Pancreas (tissue), 10 donors: Measurements from ENCODE around the gene EVA1C. TPM values are rescaled to one million over a fixed set of nuclear protein-coding genes. Genes with fewer than 3 reads are reported as not detected.

ENCODE experiments used
- ATAC-seq, 4 donors: fragments of 200-7000 bp; cut with Tn5 transposase; one replicate each; pipeline versions ENCODE4 v1.8.0 to v1.9.1; 2020; ENCODE audit warnings: mild to moderate bottlenecking in 4 of 4, moderate library complexity in 4 of 4
- DNase-seq, 6 donors: peaks; one replicate each; pipeline ENCODE4 v3.0.0-alpha.2; 2020
- FAIRE-seq: peaks from 2 replicates; lab custom pipeline; 2012; peaks lifted over from hg19 to GRCh38; lab: Jason Lieb, UNC
- H3K27ac ChIP-seq, 4 donors: fragments of 200-600 bp; sonication (generic); 1 replicate in 3 of 4; 2 replicates in 1 of 4; pipeline versions ENCODE4 v1.5.0 to v1.8.0; 2020
- H3K27me3 ChIP-seq, 4 donors: fragments of 200-600 bp; one replicate each; pipeline ENCODE4 v1.8.0; 2021
- H3K36me3 ChIP-seq, 3 donors: fragments of 200-600 bp; sonication (generic) in 1 of 3; one replicate each; pipeline versions ENCODE4 v1.5.0 to v1.8.0; 2020 to 2021
- H3K4me1 ChIP-seq, 3 donors: fragments of 200-600 bp; one replicate each; pipeline ENCODE4 v1.8.0; 2021
- H3K4me3 ChIP-seq, 4 donors: fragments of 200-600 bp; sonication (generic) in 2 of 4; one replicate each; pipeline versions ENCODE4 v1.5.0 to v1.8.0; 2020 to 2021
- H3K9me3 ChIP-seq, 4 donors: fragments of 200-600 bp; one replicate each; pipeline ENCODE4 v1.8.0; 2021
- WGBS, 2 donors: extraction: QIAGEN DNeasy Blood & Tissue Kit; methylation state at CpG; one replicate each; pipeline ENCODE4 v1.1.7; 2013; 5-methylcytosine and 5-hydroxymethylcytosine counted together
- intact Hi-C, 3 donors: fragments of 100-400 bp; cut with DNase I; formaldehyde crosslinking; loops; one replicate each; pipeline versions ENCODE4 v1.11.1 to v1.14.2; 2022
- polyA plus RNA-seq, 2 donors: library from polyadenylated mRNA; stranded (reverse); fragments of 200-250 nt; gene quantifications; one replicate each; pipeline ENCODE4 v1.2.3, GENCODE V29; 2013
- total RNA-seq, 6 donors: library from RNA; stranded (reverse); fragmentation: NEBNext Ultra II Directional in 4 of 6; extraction: Animal tissue kit (Norgen Biotek cat#: 25700) in 4 of 6; gene quantifications; one replicate each; pipeline versions ENCODE4 v1.2.1 to v1.2.4, GENCODE V29; 2021 to 2023
- TF ChIP-seq, protein P1 (sequence below), 4 donors: fragments of 200-600 bp; sonication (generic) in 3 of 4; IDR thresholded peaks; one replicate each; pipeline versions ENCODE4 v1.5.0 to v1.8.0; 2021; ENCODE audit warnings: antibody characterized with exemption in 4 of 4
- donor health status: healthy with polysubstance abuse.
- donor health status: DM: no; HTN: no; CAD: no; lungs with moderate emphysema.
- donor health status: DM: no; HTN: no; CAD: no.
- donor health status: control.
- donor health status: control.
- donor health status: Bipolar disorder and iron deficiency.
- donor health status: DM: yes; HTN: yes; CAD: no.
- donor health status: DM: no; HTN: no; CAD: no.
- donor health status: DM: no; HTN: no; CAD: no.
- donor health status: DM: yes; HTN: yes; CAD: no.

Gene EVA1C
- total and polyA plus RNA-seq, 8 donors: 7.9 to 35.9 (median 11.6) TPM

DNA sequence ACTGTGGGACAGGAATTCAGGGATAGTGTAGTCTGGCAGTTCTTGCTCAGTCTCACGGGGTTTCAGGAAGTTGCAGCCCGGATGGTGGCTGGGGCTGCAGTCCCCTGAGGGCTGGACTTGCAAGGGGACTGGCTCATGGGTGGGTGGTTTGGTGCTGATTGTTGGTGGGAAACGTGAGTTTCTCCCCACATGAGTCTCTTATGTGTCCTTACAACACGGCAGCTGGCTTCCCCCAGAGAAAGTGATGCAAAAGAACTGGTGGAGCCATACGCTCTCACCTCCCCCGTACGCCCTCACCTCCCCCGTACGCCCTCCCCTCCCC lies 64.9 kb downstream of the EVA1C start:
- no peak for ATAC-seq
- Histone ChIP-seq H3K4me3 (no peak overlapping the region), H3K27me3 (no peaks in the 10 kb centered on the region), H3K9me3 (no peaks in the 10 kb centered on the region), H3K27ac (no peak overlapping the region), H3K36me3 (no peaks in the 10 kb centered on the region), H3K4me1 (peaks cover 0 to 19% (median 10%) of the 10 kb centered on the region in 3 donors)
- 74 to 84% methylated on average over 5 to 9 of the region's 9 CpGs for WGBS, 2 donors
- FAIRE-seq: no peak
- no peak for DNase-seq
- TF ChIP-seq, protein P1, sequence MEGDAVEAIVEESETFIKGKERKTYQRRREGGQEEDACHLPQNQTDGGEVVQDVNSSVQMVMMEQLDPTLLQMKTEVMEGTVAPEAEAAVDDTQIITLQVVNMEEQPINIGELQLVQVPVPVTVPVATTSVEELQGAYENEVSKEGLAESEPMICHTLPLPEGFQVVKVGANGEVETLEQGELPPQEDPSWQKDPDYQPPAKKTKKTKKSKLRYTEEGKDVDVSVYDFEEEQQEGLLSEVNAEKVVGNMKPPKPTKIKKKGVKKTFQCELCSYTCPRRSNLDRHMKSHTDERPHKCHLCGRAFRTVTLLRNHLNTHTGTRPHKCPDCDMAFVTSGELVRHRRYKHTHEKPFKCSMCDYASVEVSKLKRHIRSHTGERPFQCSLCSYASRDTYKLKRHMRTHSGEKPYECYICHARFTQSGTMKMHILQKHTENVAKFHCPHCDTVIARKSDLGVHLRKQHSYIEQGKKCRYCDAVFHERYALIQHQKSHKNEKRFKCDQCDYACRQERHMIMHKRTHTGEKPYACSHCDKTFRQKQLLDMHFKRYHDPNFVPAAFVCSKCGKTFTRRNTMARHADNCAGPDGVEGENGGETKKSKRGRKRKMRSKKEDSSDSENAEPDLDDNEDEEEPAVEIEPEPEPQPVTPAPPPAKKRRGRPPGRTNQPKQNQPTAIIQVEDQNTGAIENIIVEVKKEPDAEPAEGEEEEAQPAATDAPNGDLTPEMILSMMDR (IDR thresholded peaks at IDR 0.05): no peak
- intact Hi-C loops: no loop called here

DNA sequence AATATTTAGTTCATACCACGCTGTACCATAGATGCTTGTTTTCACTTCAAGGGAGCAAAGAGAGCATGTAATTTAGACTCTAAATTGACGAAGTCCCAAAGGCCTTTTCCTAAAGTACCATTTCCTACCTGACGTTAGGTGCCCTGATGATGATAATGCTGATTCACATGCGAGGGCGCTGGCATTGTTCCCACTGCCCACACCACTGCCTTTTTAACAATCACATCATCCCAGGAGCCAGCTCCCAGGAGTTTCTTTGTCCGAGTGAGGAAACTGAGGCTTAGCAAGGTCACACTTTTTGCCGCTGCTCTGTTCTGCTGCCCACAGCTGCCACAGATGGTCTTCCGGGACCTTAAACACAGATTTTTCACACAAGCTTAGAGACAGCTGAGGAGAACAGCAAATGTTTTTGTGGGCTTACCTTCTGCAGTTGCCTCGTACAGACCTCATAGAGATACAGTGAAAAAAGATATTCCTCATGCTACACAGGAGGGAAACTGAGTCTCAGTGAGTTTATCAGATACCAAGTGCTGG lies 69.4 kb downstream of the EVA1C start:
- no peaks in the 10 kb centered on the region for H3K36me3 ChIP-seq
- ATAC-seq: no peak
- WGBS, 2 donors: 81 to 83% methylated on average over 9 of the region's 9 CpGs
- H3K27me3 ChIP-seq: no peaks in the 10 kb centered on the region
- intact Hi-C loops: no loop called here
- FAIRE-seq: no peak
- DNase-seq: no peak
- no peak overlapping the region for H3K4me3 ChIP-seq
- no peaks in the 10 kb centered on the region for H3K9me3 ChIP-seq
- H3K27ac ChIP-seq: no peak overlapping the region
- TF ChIP-seq, protein P1 (IDR thresholded peaks at IDR 0.05): no peak
- H3K4me1 ChIP-seq: no peaks in the 10 kb centered on the region

DNA sequence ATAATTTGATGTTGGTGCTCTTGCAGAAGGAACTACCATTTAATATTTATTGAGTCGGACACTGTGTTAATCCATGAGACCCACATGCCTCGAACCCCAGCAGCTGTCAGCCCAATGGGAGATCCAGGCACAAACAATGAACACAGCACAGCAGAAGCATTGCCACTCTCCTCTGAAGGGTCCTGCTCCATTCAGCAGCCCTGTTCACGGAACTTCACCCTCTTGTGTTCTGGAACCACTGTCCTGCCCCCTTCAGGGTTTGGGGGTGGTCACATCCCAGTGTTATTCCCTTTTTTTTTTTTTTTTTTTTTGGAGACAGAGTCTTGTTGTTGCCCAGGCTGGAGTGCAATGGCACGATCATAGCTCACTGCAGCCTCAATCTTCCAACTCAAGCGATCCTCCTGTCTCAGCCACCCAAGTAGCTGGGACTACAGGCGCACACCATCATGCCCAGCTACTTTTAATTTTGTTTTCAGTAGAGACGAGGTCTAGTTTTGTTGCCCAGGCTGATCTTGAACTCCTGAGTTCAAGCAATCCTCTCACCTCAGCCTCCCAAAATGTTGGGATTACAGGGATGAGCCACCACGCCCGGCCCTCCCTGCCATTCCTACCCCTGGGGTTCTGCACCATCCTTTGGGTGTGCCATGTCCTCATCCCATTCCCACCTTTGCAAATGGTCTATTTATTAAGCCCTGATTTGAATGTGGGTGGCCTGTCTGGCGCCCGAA lies 70.2 kb downstream of the EVA1C start:
- TF ChIP-seq, protein P1 (IDR thresholded peaks at IDR 0.05): no peak
- 85 to 86% methylated on average over 11 of the region's 11 CpGs for WGBS, 2 donors
- Histone ChIP-seq H3K27ac (no peak overlapping the region), H3K27me3 (no peaks in the 10 kb centered on the region), H3K36me3 (no peaks in the 10 kb centered on the region), H3K9me3 (no peaks in the 10 kb centered on the region), H3K4me3 (no peak overlapping the region), H3K4me1 (no peaks in the 10 kb centered on the region)
- intact Hi-C loops: no loop called here
- ATAC-seq (no peak), FAIRE-seq (no peak), DNase-seq (no peak)

DNA sequence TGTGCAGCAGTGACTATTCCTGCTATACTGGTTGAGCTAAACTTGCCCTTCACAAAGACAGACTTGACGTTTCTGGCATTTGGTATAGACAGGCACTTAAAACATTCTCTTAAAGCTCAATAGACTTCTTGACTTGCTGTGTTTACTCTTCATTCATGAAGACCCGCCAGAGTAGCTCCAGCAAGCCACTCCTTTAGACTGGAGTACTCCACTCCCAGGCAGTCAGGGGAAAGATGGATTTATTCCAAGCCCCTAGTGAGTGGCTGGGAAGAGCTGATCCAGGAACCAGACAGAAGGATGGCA lies 70.7 kb downstream of the EVA1C start:
- intact Hi-C loops: no loop called here
- Histone ChIP-seq H3K36me3 (no peaks in the 10 kb centered on the region), H3K27ac (no peak overlapping the region), H3K4me1 (no peaks in the 10 kb centered on the region), H3K27me3 (no peaks in the 10 kb centered on the region), H3K4me3 (no peak overlapping the region), H3K9me3 (no peaks in the 10 kb centered on the region)
- no peak for DNase-seq
- ATAC-seq: no peak
- TF ChIP-seq, protein P1 (IDR thresholded peaks at IDR 0.05): no peak
- no peak for FAIRE-seq
- WGBS, 2 donors: 41 to 47% methylated on average over 2 of the region's 2 CpGs

DNA sequence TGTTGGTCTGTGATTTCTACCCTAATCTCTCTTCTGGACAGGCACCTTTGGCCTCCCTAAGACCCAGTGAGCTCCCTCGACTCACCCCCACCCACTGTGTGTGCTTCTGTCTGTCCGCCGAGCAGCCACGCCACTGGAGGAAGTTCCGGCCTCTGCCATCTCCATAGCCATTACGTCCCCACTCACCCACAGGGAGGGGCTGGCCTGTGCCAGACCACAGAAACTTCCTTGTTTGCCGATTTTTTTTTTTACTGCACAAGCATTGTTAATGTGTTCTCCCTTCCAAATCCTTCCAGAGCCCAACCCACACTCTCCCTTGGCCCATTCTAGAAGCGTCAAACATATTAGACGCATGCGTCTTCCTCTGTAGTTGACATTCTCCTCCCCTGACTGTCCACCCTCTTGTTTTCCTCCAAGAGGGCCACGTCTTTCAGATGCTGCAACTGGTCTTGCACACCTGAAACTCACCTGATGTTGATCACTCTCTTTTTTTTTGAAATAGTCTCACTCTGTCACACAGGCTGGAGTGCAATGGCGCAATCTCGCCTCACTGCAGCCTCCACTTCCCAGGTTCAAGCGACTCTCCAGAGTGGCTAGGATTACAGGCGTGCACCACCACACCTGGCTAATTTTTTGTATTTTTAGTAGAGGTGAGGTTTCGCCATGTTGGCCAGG lies 72.3 kb downstream of the EVA1C start:
- no peak for FAIRE-seq
- H3K27ac ChIP-seq: peak overlapping the region in 3 of 4 donors; percentile 60 to 71 (median 61)
- no peaks in the 10 kb centered on the region for H3K36me3 ChIP-seq
- no peak overlapping the region for H3K4me3 ChIP-seq
- ATAC-seq: peak; percentile 71 to 92 (median 90)
- H3K9me3 ChIP-seq: no peaks in the 10 kb centered on the region
- WGBS, 2 donors: 69 to 74% methylated on average over 16 of the region's 16 CpGs
- no peaks in the 10 kb centered on the region for H3K27me3 ChIP-seq
- no peaks in the 10 kb centered on the region for H3K4me1 ChIP-seq
- DNase-seq: peak in 4 of 6 donors; percentile 35 to 57 (median 42)
- TF ChIP-seq, protein P1 (IDR thresholded peaks at IDR 0.05): no peak
- intact Hi-C loops: no loop called here
